Stimulated activated naive CD4-positive, alpha-beta T cell treated with Interleukin-2 at 50 U/mL for 16 hours (primary cell): ENCODE results near the gene SASH1.

Experiments
- DNase-seq: peaks from one replicate; lab custom pipeline; 2025; lab: John Stamatoyannopoulos, UW

Gene SASH1

DNA sequence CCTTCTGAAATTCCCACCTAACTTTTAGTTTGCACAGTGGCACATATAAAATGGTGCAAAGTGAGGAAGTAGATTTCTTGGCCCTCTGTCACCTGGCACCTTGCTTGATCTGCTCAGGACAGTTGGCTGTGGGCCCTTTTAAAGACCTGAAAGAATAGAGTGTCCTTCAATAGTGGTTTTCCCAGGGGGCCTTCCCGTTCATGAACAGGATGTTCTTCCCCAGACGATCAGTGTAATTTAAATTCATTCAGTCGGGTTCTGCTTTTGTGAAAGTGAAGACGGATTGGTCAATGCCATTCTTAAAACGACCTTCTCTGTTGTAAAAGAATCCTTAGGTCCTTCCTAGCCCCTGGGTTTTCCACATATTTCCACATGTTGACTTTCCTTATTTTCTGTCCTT lies 178.5 kb downstream of the SASH1 start:
- DNase-seq: no peak

DNA sequence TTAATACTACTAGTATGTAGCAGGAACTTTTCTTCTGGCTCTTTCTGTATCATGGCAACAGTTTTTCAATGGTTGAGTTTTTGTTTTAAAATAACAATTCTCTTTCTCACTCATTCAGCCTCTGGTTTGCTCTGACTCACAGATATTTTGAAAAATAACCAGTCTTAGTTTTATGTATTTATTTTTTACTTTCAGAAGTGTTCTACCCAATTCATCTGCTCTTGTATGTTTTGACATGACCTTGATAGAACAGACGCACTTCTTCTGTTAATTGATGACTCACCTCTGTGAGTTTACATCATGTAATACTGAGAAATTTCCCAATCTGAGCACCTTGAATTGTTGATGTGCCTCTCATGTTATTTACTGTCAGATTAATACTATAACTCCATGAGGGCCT lies 178.9 kb downstream of the SASH1 start:
- no peak for DNase-seq

DNA sequence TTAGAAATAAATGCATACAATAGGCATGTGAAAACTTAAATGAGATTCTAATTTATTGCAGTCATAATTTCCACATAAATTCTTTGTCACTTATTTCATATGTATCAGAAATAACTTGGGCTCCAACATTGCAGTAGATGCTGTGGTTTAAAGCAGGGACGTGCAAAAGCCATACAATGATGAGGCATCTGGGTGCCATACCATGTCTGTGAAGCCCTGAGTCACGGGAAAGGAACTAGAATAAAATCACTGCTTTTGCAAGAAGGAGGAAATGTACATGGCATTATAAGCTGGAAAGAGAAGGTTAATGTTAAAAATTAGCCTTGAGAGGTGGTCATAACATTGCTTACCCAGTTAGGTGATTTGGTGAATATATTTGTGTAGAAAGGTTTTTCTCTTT lies 180.4 kb downstream of the SASH1 start:
- DNase-seq: no peak

DNA sequence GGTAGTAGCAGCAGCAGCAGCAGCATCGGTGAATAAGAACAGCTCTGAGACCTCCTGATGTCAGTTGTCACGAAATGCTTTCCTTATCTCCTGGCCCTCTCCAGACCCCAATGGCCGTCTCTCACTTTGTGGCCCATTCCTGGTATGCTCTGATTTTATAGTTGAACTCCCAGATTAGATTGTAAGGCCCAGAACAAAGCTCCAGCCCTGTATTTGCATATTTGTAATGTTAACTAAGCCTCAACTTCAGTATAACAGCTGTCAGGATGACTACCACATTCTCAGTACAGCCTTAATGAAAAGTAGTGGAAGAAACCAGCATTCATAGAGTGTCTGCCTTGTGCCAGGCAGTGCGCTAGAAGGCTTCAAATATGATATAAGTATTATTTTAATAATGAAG lies 180.9 kb downstream of the SASH1 start:
- no peak for DNase-seq

DNA sequence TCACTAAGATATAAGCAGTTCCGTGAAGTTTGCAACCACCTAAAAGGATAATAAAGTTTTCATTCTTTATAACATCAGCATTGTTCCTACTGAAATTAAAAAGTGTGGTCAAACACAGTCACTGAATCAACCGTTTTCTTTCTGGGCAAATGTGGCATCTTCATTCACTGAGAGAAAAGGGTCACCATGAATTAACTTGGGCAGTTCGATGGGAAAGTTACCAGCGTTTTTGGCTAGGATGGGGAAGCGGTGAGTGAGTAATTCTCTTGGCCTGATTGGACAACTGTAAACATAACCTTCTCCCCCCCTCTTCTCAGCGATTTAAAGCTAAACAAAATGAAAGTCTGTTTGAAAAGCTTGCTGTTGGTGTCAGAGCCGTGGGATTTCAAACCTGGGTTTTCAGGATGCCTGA lies 181.8 kb downstream of the SASH1 start:
- no peak for DNase-seq

DNA sequence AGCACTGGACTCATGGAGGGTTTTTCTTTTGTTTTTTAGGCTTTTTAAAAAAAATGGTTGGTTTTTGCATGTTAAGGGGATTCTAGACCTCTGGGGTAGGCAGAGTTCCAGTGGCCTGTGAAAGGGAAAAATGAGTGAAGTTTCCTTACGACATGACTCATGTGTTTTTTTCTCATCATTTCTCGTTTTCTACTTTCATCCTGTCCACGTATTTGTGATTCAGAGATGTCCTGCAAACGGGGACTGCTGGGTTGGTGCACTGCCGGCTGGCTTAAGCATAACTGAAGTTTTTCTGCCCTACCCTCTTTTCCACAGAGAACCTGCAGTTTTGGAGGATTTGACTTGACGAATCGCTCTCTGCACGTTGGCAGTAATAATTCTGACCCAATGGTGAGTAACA lies 182.3 kb downstream of the SASH1 start:
- DNase-seq: no peak

DNA sequence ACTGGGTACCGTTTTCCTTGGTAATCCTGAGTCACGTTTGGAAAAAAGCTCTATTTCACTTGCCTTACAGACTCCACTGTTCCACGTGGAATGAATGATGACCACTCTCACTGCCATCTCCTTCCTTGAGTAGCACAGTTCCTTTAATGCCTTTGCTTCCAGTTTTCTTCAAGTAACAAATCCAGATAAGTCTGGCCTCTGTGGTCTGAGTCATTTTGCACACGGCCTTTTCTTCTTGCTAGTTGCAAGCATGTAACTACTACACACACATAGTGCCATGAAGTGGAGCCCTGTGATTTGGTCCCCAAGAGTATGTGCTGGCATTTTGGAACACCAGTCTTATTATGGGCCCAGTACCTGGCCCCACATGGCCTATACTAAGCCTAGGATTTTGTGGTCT lies 182.8 kb downstream of the SASH1 start:
- no peak for DNase-seq

DNA sequence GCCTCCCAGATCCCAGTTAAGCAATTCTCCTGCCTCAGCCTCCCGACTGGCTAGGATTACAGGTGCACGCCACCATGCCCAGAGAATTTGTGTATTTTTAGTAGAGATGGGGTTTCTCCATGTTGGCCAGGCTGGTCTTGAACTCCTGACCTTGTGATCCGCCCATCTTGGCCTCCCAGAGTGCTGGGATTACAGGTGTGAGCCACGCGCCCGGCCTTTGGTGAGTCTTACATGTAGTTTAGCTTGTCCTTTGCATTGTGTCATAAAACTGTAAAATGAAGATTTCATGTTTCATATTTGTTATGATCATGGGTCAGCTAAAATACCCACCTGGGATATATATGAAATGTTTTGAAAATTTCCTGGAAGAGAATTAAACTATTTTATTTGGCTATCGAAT lies 183.5 kb downstream of the SASH1 start:
- DNase-seq: no peak

DNA sequence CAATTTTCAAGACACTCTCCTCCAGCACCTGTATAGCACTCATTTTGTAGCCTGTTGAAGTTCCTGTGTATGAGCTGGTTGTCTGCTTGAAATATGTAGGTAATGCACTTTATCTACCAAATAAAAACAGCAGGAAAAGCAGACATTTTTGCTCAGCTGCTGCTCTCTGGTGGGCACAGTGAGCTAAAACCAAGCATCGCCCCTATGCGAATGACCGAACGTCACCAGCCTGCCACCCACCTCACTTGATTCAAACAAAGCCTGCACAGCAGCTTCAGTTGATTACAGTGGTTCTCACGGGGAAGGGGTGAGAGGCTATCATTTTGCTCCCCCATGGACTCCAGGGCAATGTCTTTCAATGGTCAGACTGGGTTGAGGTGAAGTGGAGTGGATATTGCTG lies 185.7 kb downstream of the SASH1 start:
- no peak for DNase-seq

DNA sequence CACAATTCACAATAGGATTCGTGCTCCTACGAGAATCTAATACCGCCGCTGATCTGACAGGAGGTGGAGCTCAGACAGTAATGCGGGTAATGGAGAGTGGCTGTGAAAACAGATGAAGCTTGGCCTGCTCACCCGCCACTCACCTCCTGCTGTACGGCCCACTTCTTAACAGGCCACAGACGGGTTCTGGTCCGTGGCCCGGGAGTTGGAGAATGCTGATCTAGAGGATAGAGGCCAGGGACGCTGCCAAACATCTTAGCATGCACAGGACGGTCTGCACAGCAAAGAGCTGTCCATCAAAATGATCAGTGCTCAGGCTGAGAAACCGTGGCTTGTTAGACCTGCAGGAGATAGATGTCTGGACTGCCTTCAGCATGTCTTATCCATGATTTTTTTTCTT lies 186.4 kb downstream of the SASH1 start:
- DNase-seq: no peak

DNA sequence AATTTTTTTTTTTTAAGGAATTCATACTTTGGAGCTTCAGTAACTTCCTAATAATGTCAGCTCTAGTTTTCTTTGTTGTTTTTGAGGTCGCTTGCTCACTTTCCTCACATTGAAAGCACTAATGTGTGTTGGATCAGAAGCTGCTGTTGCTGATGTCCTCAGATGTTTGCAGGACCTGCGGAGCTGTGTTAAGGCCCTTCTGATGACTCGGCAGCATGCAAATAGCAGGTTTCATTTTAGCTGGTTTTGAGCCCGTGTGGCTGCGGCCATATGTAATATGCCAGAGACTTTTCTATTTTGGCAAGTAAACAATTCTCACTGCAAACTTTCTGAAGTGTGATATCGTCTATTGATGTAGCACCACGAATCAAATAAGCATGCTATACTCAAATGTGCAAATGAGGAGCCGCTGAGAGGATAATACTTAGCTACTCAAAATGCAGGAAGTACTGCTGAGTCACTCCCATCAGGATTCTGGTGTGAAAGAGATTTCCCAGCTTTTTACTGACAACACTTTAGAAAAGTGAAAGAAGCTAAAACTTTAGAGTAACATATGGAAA lies 187.8 kb downstream of the SASH1 start:
- no peak for DNase-seq

DNA sequence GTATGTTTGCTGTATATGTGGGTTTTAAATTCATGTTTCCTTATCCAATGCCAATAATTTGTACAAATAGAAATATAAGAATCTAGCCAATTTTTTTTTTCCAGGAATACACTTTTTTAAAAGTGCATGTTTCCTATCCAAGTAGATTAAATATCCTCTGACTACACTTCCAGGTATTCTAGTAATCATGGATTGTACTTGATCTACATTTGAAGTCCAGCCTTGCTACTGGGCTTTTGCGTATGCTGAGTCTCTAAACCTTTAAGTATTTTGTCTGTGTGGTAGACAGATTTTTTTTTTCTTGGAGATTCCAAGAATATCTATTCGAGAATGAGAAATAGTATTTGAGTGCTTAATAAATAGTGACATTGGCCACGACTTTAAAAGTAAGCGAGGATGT lies 188.3 kb downstream of the SASH1 start:
- no peak for DNase-seq

DNA sequence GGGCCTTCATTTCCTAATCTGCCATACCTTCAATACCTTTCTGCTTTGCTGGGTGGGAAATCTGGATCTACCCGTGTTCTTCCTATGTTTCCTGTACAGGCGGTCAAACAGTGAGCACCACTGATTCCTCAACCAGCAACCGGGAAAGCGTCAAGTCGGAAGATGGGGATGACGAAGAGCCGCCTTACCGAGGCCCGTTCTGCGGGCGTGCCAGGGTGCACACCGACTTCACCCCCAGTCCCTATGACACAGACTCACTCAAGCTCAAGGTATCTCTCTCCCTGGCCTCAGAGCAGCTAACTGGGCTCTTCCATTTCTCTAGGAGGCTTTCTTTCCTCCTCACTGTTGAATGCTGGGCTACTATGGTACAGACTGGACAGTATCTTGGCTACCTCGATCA lies 190.1 kb downstream of the SASH1 start:
- no peak for DNase-seq

DNA sequence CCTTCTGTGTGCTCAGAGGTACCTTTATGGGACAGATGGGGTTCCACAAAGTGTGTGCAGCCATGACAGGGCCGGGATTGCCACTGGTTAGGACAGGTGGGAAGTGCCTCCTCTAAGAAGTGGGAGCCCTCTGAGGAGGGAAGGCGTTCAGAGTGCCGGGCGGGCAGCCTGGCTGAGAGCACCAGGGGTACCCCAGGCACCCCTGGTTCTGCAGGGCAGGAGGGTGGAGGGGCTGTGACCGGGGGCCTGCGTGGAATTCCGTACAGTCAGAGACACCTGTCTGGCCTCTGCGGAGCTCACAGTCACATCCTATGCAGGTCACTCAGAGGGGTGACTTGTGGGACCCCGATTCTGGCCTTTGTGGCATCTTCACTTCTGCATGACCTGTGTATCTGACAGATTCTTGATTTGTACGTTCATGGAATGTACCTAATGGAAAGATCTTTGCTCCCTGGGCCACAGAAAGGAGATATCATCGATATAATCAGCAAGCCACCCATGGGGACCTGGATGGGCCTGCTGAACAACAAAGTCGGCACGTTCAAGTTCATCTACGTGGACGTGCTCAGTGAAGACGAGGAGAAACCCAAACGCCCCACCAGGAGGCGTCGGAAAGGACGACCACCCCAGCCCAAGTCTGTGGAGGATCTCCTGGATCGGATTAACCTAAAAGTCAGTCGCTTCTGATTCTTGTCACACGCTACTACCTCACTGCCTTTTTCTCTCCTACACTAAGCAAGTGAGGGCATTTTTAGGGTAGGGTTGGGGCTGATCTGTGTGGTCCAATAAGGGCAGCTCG lies 190.9 kb downstream of the SASH1 start:
- no peak for DNase-seq

DNA sequence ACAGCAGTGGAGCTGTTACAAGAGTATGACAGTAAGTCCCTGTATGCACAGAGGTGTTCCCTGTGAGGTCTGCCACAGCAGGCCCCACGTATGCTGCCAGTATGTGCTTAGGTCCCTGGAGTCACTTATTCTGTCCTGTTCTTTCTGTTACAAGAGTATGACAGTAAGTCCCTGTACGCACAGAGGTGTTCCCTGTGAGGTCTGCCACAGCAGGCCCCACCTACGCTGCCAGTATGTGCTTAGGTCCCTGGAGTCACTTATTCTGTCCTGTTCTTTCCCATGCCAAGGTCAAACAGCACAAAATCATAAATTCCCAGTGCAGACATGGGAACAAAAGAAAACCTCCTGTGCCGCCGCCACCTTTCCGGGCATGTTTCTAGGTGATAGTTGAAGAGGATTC lies 192.2 kb downstream of the SASH1 start:
- no peak for DNase-seq

DNA sequence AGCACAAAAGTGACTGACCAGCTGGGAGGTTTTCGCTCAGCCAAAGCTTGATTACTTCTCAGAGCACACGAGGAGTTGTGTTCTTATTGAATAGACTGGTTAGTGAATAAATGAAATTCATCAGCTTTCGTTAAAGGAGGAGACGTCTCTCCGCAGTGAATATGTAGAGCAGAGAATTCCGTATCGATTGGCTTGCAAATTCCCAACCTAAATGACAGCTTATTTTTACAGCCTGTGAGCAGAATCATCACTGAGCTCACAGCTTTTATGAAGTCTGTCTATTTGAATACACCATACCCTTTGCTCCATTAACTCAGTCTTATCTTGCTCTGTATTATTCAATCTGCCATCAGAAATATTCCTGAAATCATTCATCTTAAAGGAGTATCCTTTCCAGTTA lies 192.7 kb downstream of the SASH1 start:
- no peak for DNase-seq

DNA sequence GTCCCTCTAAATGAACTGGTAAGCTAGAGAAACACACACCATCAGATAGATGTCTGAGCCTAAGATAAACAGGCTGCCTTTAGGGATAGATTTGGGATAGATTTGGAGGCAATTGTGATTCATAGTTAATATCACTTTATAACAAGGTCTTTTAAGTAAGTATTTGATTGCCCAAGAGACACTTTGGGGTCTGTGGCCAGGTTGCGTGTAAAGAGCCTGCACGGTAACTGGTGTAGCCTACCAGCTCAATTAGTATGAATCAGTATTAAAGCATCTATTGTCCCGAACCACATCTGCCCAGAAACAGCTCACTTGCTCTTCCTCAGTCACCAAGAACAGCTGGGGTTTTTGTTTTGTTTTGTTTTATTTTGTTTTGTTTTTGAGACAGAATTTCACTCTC lies 193.3 kb downstream of the SASH1 start:
- DNase-seq: no peak

DNA sequence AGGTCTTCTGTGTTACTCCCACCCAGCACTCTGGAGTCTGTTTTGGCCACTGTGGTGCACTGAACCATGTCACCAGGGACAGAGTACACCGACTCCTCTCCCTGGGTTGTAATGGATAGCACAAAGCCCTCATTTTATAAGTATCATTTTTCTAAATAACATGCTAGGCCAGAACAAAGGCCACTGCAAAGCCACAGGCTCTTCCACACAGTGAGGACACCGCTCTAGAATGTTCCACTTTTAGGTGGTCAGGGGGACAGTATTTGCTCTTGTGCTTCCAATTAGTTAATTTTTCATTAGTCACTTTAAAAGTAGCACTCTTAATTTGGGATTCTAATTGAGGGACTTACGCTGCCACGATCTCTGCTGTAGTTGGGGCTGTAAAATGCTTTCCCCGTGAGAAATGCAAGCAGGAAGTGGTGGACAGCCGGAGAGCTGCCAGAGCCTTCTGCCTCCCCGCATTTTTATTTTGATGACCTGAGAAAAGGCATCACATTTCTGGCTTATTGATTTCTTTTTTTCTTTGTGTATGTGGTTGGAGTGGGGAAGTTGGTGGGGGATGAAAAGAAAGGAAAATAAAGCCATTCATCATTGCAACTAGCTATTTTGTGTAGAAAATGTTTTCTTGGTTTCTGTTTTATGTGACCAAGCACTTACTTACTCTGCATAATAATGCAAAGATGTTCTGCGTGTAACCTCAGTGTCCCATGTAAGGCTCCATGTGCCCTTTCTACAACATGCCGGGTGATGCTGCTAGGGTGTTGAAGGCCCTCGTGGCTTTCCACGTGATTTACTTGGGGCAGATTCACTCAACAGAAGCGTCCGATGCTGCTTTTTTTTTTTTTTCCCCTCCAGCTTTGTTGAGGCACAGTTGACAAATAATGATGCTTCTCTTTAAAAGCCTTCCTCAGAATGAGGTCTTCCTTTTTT lies 195.9 kb downstream of the SASH1 start:
- no peak for DNase-seq

DNA sequence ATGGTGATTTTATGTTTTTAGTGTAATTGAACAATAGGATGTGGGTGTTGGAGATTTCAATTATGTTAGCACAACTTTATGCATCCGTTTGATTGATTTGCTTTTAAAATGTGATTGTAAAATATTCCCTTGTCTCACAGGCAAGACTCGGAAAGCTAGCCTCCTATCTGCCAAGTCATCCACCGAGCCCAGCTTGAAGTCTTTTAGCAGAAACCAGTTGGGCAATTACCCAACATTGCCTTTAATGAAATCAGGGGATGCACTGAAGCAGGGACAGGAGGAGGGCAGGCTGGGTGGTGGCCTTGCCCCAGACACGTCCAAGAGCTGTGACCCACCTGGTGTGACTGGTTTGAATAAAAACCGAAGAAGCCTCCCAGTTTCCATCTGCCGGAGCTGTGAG lies 200.9 kb downstream of the SASH1 start:
- no peak for DNase-seq

DNA sequence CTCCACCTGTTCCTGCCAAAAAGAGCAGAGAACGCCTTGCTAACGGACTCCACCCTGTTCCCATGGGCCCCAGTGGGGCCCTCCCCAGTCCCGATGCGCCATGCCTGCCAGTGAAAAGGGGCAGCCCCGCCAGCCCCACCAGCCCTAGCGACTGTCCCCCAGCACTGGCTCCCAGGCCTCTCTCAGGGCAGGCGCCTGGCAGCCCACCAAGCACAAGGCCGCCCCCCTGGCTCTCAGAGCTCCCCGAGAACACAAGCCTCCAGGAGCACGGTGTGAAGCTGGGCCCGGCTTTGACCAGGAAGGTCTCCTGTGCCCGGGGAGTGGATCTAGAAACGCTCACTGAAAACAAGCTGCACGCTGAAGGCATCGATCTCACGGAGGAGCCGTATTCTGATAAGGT lies 201.8 kb downstream of the SASH1 start:
- no peak for DNase-seq

DNA sequence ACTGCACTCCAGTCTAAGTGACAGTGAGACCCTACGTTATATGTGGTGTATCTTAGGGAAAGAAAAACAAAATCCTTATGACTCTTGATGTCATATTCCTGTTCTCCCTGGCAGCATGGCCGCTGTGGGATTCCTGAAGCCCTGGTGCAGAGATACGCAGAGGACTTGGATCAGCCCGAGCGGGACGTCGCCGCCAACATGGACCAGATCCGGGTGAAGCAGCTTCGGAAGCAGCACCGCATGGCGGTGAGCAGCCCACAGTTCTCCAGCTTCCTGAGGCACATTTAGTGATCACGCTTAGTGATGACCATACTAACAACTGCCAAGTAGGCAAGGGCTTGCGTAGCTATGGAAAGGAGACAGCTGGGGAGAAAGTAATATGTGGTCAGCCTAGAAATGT lies 203.3 kb downstream of the SASH1 start:
- DNase-seq: no peak

DNA sequence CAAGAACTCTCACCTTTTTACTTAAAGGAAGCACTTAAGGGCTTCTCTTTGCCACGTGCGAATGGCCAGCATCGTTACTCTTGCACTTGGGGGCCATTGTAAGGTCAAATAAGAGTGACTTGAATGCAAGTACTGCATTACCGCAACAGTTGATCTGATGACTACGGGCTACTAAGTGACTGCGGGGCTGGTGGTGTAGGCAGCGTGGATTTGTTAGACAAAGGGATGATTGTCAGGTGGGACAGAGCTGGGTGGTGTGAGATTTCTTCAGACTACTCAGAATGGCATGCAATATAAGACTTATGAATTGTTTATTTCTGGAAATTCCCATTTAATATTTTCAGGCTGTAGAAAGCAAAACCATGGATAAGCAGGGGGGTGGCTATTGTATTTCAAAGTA lies 204.5 kb downstream of the SASH1 start:
- DNase-seq: no peak
